Activated T-helper 1 cell treated with anti-CD3 and anti-CD28 coated beads, Interleukin-12 subunit alpha, Interleukin-12 subunit beta, Interleukin-2, Interleukin-4 antibody, amounts not matched to agents 30 ng/mL and 10 ng/mL and 1 ng/mL, durations not matched to agents 14 hours and 24 hours and 36 hours (primary cell): ENCODE results near the gene COL6A1. TPM values are rescaled to one million over a fixed set of nuclear protein-coding genes. Genes with fewer than 3 reads are reported as not detected.

ENCODE experiments used
- DNase-seq: peaks from one replicate; pipeline ENCODE4 v3.0.0; 2021; ENCODE audit warnings: low spot score
- H3K27ac Mint-ChIP-seq: one replicate; pipeline ENCODE4 v1.8.0; 2021; ENCODE audit warnings: mild to moderate bottlenecking, mixed read lengths
- H3K27me3 Mint-ChIP-seq: one replicate; pipeline ENCODE4 v1.8.0; 2022; ENCODE audit warnings: mild to moderate bottlenecking, moderate library complexity, mixed read lengths; ENCODE audit not compliant: insufficient read depth
- H3K36me3 Mint-ChIP-seq: one replicate; pipeline ENCODE4 v1.8.0; 2021; ENCODE audit warnings: low read depth, mixed read lengths
- H3K4me1 Mint-ChIP-seq: one replicate; pipeline ENCODE4 v1.8.0; 2021; ENCODE audit warnings: low read depth, mixed read lengths
- H3K4me3 Mint-ChIP-seq: one replicate; pipeline ENCODE4 v1.8.0; 2021; ENCODE audit warnings: mild to moderate bottlenecking, moderate library complexity, mixed read lengths
- H3K9me3 Mint-ChIP-seq: one replicate; pipeline ENCODE4 v1.8.0; 2021; ENCODE audit warnings: mixed read lengths
- intact Hi-C: fragments of 100-400 bp; cut with micrococcal nuclease; formaldehyde crosslinking; loops from one replicate; pipeline ENCODE4 v1.15.1; 2024
- total RNA-seq: library from RNA; stranded (reverse); gene quantifications from 2 replicates; pipeline ENCODE4 v1.2.3, GENCODE V29; 2022

COL6A1 gene
- total RNA-seq, 1 donor from 2014 or later = 0.62 TPM

GRCh38 chr21:46006547-46007491 lies 25.2 kb downstream of the COL6A1 start:
- intact Hi-C loops = no loop called here
- DNase-seq = no peak
- Mint-ChIP-seq H3K27ac (no peak overlapping the region), H3K9me3 (peaks cover 16% of the 10 kb centered on the region), H3K4me3 (no peak overlapping the region), H3K27me3 (no peaks in the 10 kb centered on the region), H3K4me1 (no peaks in the 10 kb centered on the region), H3K36me3 (no peaks in the 10 kb centered on the region)

GRCh38 chr21:46007492-46007868 lies 25.9 kb downstream of the COL6A1 start:
- DNase-seq = no peak
- Mint-ChIP-seq H3K4me1 (no peaks in the 10 kb centered on the region), H3K27me3 (no peaks in the 10 kb centered on the region), H3K36me3 (no peaks in the 10 kb centered on the region), H3K27ac (no peak overlapping the region), H3K4me3 (no peak overlapping the region), H3K9me3 (peaks cover 16% of the 10 kb centered on the region)
- intact Hi-C loops = no loop called here

GRCh38 chr21:46008893-46009621 lies 27.5 kb downstream of the COL6A1 start:
- Mint-ChIP-seq H3K4me1 (no peaks in the 10 kb centered on the region), H3K27ac (no peak overlapping the region), H3K36me3 (no peaks in the 10 kb centered on the region), H3K27me3 (peaks cover 9% of the 10 kb centered on the region), H3K4me3 (no peak overlapping the region), H3K9me3 (peaks cover 16% of the 10 kb centered on the region)
- DNase-seq = no peak
- intact Hi-C loops = no loop called here

GRCh38 chr21:46009951-46010705 lies 28.6 kb downstream of the COL6A1 start:
- Mint-ChIP-seq H3K9me3 (peaks cover 11% of the 10 kb centered on the region), H3K4me1 (no peaks in the 10 kb centered on the region), H3K27ac (no peak overlapping the region), H3K4me3 (no peak overlapping the region), H3K36me3 (no peaks in the 10 kb centered on the region), H3K27me3 (peaks cover 13% of the 10 kb centered on the region)
- DNase-seq = no peak
- intact Hi-C loops = no loop called here

GRCh38 chr21:46011267-46011967 lies 29.8 kb downstream of the COL6A1 start:
- intact Hi-C loops = no loop called here
- Mint-ChIP-seq H3K36me3 (no peaks in the 10 kb centered on the region), H3K4me3 (no peak overlapping the region), H3K27ac (no peak overlapping the region), H3K4me1 (no peaks in the 10 kb centered on the region), H3K27me3 (peaks cover 19% of the 10 kb centered on the region), H3K9me3 (peaks cover 8% of the 10 kb centered on the region)
- no peak for DNase-seq

- intact Hi-C loops = no loop called here
- Mint-ChIP-seq H3K4me1 (no peaks in the 10 kb centered on the region), H3K4me3 (no peak overlapping the region), H3K27me3 (peaks cover 23% of the 10 kb centered on the region), H3K36me3 (no peaks in the 10 kb centered on the region), H3K9me3 (peaks cover 8% of the 10 kb centered on the region), H3K27ac (no peak overlapping the region)
- no peak for DNase-seq
Observed at GRCh38 chr21:46012154-46012553, 30.6 kb downstream of the COL6A1 start.

- no peak for DNase-seq
- Mint-ChIP-seq H3K4me1 (no peaks in the 10 kb centered on the region), H3K27me3 (peaks cover 31% of the 10 kb centered on the region), H3K9me3 (no peaks in the 10 kb centered on the region), H3K27ac (no peak overlapping the region), H3K4me3 (no peak overlapping the region), H3K36me3 (no peaks in the 10 kb centered on the region)
- intact Hi-C loops = no loop called here
Observed at GRCh38 chr21:46014828-46015227, 33.3 kb downstream of the COL6A1 start.

- Mint-ChIP-seq H3K4me1 (no peaks in the 10 kb centered on the region), H3K4me3 (no peak overlapping the region), H3K27me3 (peaks cover 35% of the 10 kb centered on the region), H3K27ac (no peak overlapping the region), H3K36me3 (no peaks in the 10 kb centered on the region), H3K9me3 (no peaks in the 10 kb centered on the region)
- no peak for DNase-seq
- intact Hi-C loops = no loop called here
Observed at GRCh38 chr21:46017148-46017547, 35.6 kb downstream of the COL6A1 start.

- peaks cover 35% of the 10 kb centered on the region for H3K27me3 Mint-ChIP-seq
- no peaks in the 10 kb centered on the region for H3K4me1 Mint-ChIP-seq
- DNase-seq = no peak
- intact Hi-C loops = no loop called here
- H3K36me3 Mint-ChIP-seq = no peaks in the 10 kb centered on the region
- H3K9me3 Mint-ChIP-seq = no peaks in the 10 kb centered on the region
- H3K27ac Mint-ChIP-seq = no peak overlapping the region
- no peak overlapping the region for H3K4me3 Mint-ChIP-seq
Observed at GRCh38 chr21:46017695-46018094, 36.1 kb downstream of the COL6A1 start.

- DNase-seq = no peak
- no peaks in the 10 kb centered on the region for H3K9me3 Mint-ChIP-seq
- peaks cover 26% of the 10 kb centered on the region for H3K27me3 Mint-ChIP-seq
- H3K36me3 Mint-ChIP-seq = no peaks in the 10 kb centered on the region
- H3K4me1 Mint-ChIP-seq = no peaks in the 10 kb centered on the region
- no peak overlapping the region for H3K4me3 Mint-ChIP-seq
- no peak overlapping the region for H3K27ac Mint-ChIP-seq
- intact Hi-C loops = no loop called here
Observed at GRCh38 chr21:46018615-46019014, 37.0 kb downstream of the COL6A1 start.

GRCh38 chr21:46020581-46020980 lies 39.0 kb downstream of the COL6A1 start:
- Mint-ChIP-seq H3K4me3 (no peak overlapping the region), H3K27me3 (peaks cover 29% of the 10 kb centered on the region), H3K36me3 (no peaks in the 10 kb centered on the region), H3K9me3 (no peaks in the 10 kb centered on the region), H3K27ac (no peak overlapping the region), H3K4me1 (no peaks in the 10 kb centered on the region)
- intact Hi-C loops = no loop called here
- DNase-seq = no peak

GRCh38 chr21:46021398-46021797 lies 39.8 kb downstream of the COL6A1 start:
- Mint-ChIP-seq H3K36me3 (peaks cover 2% of the 10 kb centered on the region), H3K27me3 (peaks cover 28% of the 10 kb centered on the region), H3K27ac (no peak overlapping the region), H3K4me1 (no peaks in the 10 kb centered on the region), H3K9me3 (no peaks in the 10 kb centered on the region), H3K4me3 (no peak overlapping the region)
- intact Hi-C loops = no loop called here
- no peak for DNase-seq
